Panc1 (cell line): Measurements from ENCODE around the gene RPEL1. TPM values are rescaled to one million over a fixed set of nuclear protein-coding genes. Genes with fewer than 3 reads are reported as not detected.
A peak's percentile ranks its signal among the peaks of the same experiment; 100 is the strongest.

Experiments used
- ATAC-seq: fragments of 200-7000 bp; cut with Tn5 transposase; 2 replicates; pipeline ENCODE4 v1.9.1; 2020; ENCODE audit warnings: mild to moderate bottlenecking, moderate library complexity
- BruUV-seq: library from RNA; stranded (reverse); fragments of 400-500 nt; replicated peaks from 2 replicates; lab custom pipeline; 2021; lab: Mats Ljungman, UMichigan
- CTCF ChIA-PET: fragments of 300-600 bp; sonication (Branson Sonifier 250); formaldehyde crosslinking; loops from one replicate; lab custom pipeline; 2022; ENCODE audit warnings: antibody characterized with exemption; lab: Charles Lee
- POLR2A ChIA-PET: fragments of 300-600 bp; sonication (Branson Sonifier 250); formaldehyde crosslinking; loops from one replicate; lab custom pipeline; 2022; ENCODE audit warnings: antibody characterized with exemption; lab: Charles Lee
- DNase-seq: peaks from one replicate; pipeline ENCODE4 v3.0.0-alpha.2; 2010; ENCODE audit warnings: low read depth, low spot score
- H3K27ac ChIP-seq: 2 replicates; pipeline ENCODE4 v1.5.1; 2011; ENCODE audit warnings: mild to moderate bottlenecking, low read length, inconsistent platforms
- H3K27me3 ChIP-seq: fragments of 200-500 bp; sonication (Bioruptor generic); 2 replicates; pipeline ENCODE4 v1.6.0; 2014; ENCODE audit warnings: low read length, inconsistent platforms; ENCODE audit not compliant: control insufficient read depth, insufficient read depth
- H3K36me3 ChIP-seq: fragments of 200-500 bp; sonication (Bioruptor generic); 2 replicates; pipeline ENCODE4 v1.5.1; 2014; ENCODE audit warnings: inconsistent platforms, mild to moderate bottlenecking, low read length, moderate library complexity; ENCODE audit not compliant: control insufficient read depth, insufficient read depth
- H3K4me1 ChIP-seq: 2 replicates; pipeline ENCODE4 v1.5.1; 2011; ENCODE audit warnings: inconsistent platforms, mild to moderate bottlenecking, low read length, moderate library complexity; ENCODE audit not compliant: control insufficient read depth, insufficient read depth
- H3K4me3 ChIP-seq, 2 experiments: 2 replicates each; pipeline ENCODE4 v1.5.1; 2011 to 2012; ENCODE audit warnings: low read depth in 2 of 2, low read length in 2 of 2, mild to moderate bottlenecking in 2 of 2, inconsistent platforms in 1 of 2, moderate library complexity in 1 of 2
- H3K9me3 ChIP-seq: fragments of 200-500 bp; sonication (Bioruptor generic); 2 replicates; pipeline ENCODE4 v1.5.1; 2014; ENCODE audit warnings: low read depth, mild to moderate bottlenecking, inconsistent platforms, low read length, moderate library complexity; ENCODE audit not compliant: control insufficient read depth, insufficient read depth
- POLR2AphosphoS5 ChIP-seq: IDR thresholded peaks from 2 replicates; pipeline ENCODE4 v1.6.1; 2012; ENCODE audit warnings: mild to moderate bottlenecking, low read depth, low read length, moderate library complexity
- SIN3A ChIP-seq: IDR thresholded peaks from 2 replicates; pipeline ENCODE4 v1.6.1; 2012; ENCODE audit warnings: low read depth, mild to moderate bottlenecking, low read length, moderate library complexity, borderline replicate concordance; ENCODE audit not compliant: insufficient read depth
- TCF7L2 ChIP-seq: IDR thresholded peaks from 2 replicates; pipeline ENCODE4 v1.6.1; 2011; ENCODE audit warnings: mild to moderate bottlenecking, low read depth, low read length, inconsistent platforms
- in situ Hi-C: cut with HindIII; loops from 2 replicates; pipeline ENCODE4 v1.10.0; 2016; ENCODE audit warnings: low sequenced_read_pairs, low pct_unique_long_range_greater_than_20kb
- intact Hi-C: fragments of 100-400 bp; cut with micrococcal nuclease; formaldehyde crosslinking; loops from one replicate; pipeline ENCODE4 v1.10.0; 2022; ENCODE audit not compliant: unreplicated experiment
- total RNA-seq: library from RNA; stranded (reverse); gene quantifications from one replicate; pipeline ENCODE4 v1.2.1, GENCODE V29; 2021; ENCODE audit not compliant: unreplicated experiment
- TF ChIP-seq, protein P1 (sequence below): fragments of 450-650 bp; IDR thresholded peaks from 2 replicates; pipeline ENCODE4 v1.5.1; 2017; ENCODE audit warnings: mild to moderate bottlenecking
- TF ChIP-seq, protein P2 (sequence below), 2 experiments: IDR thresholded peaks; 2 replicates each; pipeline ENCODE4 v1.6.1; 2011 to 2012; ENCODE audit warnings: low read depth in 2 of 2, control low read depth in 1 of 2, low read length in 1 of 2, mild to moderate bottlenecking in 1 of 2, moderate library complexity in 1 of 2; ENCODE audit not compliant: insufficient read depth in 1 of 2

The RPEL1 gene
- total RNA-seq, 1 experiment from 2014 or later = 0.10 TPM

DNA sequence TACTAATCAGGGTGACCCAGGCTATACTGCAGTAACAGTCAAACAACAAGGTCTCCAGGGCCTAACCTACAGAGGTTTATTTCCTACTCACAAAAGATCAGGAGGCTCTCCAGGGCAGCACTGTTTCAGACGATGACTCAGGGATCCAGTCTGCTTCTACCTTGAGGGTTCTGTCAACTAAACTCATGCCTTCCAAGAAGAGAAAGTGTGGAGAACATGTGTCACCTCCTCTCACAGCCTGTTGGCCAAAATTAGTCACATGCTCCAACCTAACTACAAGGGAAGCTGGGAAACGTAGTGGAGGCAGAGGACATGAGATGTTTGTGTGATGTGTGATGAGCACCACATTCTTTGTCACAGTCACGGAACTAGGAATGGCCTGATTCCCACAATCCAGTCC is 16.5 kb downstream of the RPEL1 start:
- in situ Hi-C loops = no loop called here
- Histone ChIP-seq H3K27me3 (0 out of 2 replicates have a peak, but pooled peaks cover 2% of the 10 kb centered on the region), H3K36me3 (no peaks in the 10 kb centered on the region), H3K9me3 (no peaks in the 10 kb centered on the region), H3K4me3 (no peak overlapping the region), H3K27ac (no peak overlapping the region), H3K4me1 (no peaks in the 10 kb centered on the region)
- no peak for DNase-seq
- ATAC-seq = no peak
- intact Hi-C loops = no loop called here
- TF ChIP-seq SIN3A (no peak), POLR2AphosphoS5 (no peak), TCF7L2 (no peak)
- TF ChIP-seq, protein P1, sequence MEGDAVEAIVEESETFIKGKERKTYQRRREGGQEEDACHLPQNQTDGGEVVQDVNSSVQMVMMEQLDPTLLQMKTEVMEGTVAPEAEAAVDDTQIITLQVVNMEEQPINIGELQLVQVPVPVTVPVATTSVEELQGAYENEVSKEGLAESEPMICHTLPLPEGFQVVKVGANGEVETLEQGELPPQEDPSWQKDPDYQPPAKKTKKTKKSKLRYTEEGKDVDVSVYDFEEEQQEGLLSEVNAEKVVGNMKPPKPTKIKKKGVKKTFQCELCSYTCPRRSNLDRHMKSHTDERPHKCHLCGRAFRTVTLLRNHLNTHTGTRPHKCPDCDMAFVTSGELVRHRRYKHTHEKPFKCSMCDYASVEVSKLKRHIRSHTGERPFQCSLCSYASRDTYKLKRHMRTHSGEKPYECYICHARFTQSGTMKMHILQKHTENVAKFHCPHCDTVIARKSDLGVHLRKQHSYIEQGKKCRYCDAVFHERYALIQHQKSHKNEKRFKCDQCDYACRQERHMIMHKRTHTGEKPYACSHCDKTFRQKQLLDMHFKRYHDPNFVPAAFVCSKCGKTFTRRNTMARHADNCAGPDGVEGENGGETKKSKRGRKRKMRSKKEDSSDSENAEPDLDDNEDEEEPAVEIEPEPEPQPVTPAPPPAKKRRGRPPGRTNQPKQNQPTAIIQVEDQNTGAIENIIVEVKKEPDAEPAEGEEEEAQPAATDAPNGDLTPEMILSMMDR = no peak
- TF ChIP-seq, protein P2, sequence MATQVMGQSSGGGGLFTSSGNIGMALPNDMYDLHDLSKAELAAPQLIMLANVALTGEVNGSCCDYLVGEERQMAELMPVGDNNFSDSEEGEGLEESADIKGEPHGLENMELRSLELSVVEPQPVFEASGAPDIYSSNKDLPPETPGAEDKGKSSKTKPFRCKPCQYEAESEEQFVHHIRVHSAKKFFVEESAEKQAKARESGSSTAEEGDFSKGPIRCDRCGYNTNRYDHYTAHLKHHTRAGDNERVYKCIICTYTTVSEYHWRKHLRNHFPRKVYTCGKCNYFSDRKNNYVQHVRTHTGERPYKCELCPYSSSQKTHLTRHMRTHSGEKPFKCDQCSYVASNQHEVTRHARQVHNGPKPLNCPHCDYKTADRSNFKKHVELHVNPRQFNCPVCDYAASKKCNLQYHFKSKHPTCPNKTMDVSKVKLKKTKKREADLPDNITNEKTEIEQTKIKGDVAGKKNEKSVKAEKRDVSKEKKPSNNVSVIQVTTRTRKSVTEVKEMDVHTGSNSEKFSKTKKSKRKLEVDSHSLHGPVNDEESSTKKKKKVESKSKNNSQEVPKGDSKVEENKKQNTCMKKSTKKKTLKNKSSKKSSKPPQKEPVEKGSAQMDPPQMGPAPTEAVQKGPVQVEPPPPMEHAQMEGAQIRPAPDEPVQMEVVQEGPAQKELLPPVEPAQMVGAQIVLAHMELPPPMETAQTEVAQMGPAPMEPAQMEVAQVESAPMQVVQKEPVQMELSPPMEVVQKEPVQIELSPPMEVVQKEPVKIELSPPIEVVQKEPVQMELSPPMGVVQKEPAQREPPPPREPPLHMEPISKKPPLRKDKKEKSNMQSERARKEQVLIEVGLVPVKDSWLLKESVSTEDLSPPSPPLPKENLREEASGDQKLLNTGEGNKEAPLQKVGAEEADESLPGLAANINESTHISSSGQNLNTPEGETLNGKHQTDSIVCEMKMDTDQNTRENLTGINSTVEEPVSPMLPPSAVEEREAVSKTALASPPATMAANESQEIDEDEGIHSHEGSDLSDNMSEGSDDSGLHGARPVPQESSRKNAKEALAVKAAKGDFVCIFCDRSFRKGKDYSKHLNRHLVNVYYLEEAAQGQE (IDR thresholded peaks at IDR 0.05; ENCODE audit: insufficient read depth in 1 of 2, low read depth in 2 of 2, low read length in 1 of 2) = no peak
- BruUV-seq = no TSS peak
- CTCF ChIA-PET = no interaction called here
- POLR2A ChIA-PET = no interaction called here

DNA sequence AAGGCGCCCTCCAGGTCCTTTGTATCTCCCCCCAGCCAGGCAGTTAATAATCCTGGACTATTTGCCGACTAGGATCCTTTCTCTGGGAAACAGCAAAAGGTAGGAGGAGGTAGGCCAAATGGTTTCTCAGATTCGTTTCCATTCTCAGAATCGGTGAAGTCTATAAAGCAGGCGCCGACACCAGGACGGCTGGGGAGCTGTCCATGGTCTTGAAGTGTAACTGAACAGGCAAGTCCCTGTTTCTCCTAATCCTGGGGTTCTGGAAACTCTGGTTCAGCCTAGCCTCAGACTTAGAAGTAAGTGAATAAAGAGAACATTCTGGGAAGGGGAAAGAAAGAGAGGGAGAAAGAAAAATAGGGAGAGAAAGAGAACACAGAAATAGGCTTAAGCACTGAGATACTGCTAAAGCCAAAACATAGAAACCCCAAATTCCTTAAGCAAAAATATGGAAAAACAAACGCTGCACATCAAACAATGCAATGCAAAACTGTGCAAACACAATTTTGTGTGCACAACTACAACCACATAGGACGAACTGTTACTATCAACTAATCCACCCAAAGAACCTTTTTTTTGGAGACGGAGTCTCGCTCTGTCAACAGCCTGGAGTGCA is 20.1 kb downstream of the RPEL1 start:
- TF ChIP-seq TCF7L2 (0 out of 2 replicates have a peak, but pooled peaks have one; percentile 25), SIN3A (no peak)
- TF ChIP-seq, protein P1 = no peak
- TF ChIP-seq, protein P2 (IDR thresholded peaks at IDR 0.05; ENCODE audit: insufficient read depth in 1 of 2, low read depth in 2 of 2, low read length in 1 of 2) = peak; percentile 98 to 100
- intact Hi-C loops (no loop called here), in situ Hi-C loops (no loop called here)
- Histone ChIP-seq H3K9me3 (no peaks in the 10 kb centered on the region), H3K4me3 (no peak overlapping the region), H3K4me1 (no peaks in the 10 kb centered on the region), H3K36me3 (no peaks in the 10 kb centered on the region), H3K27me3 (0 out of 2 replicates have a peak, but pooled peaks cover 2% of the 10 kb centered on the region), H3K27ac (no peak overlapping the region)
- no TSS peak for BruUV-seq
- ChIA-PET CTCF (no interaction called here), POLR2A (no interaction called here)
- peak; percentile 71; the same call in 1 of the 2 replicates for ATAC-seq
- DNase-seq = no peak
